ENCODE measurements around the gene PGGHG.
A peak's percentile ranks its signal among the peaks of the same experiment; 100 is the strongest.
"Not testable (repeated sequence)": the region's sequence is repeated elsewhere in the genome, so short reads cannot be mapped to it uniquely, and the experiment has no call there.

The PGGHG gene

GRCh38 chr11:313787-314553, 25.0 kb downstream of the PGGHG start, which contains the start of gene IFITM1:
IFITM1 (plus strand) TSS chr11:314040; CDS start chr11:314171, 131 bp downstream.
- H3K4me3 ChIP-seq (ENCODE audit: low read depth, low read length) = no peak within 1 kb of the TSS
- no peak for DNase-seq (ENCODE audit: low read depth)

GRCh38 chr11:314554-314875, 25.6 kb downstream of the PGGHG start:
- not testable (repeated sequence) for H3K4me3 ChIP-seq (ENCODE audit: low read depth, low read length)

More at GRCh38 chr11:313787-314553, 25.0 kb downstream of the PGGHG start, which contains the start of gene IFITM1:
- TF ChIP-seq CTCF (IDR thresholded peaks at IDR 0.05; ENCODE audit: control insufficient read depth, extremely low read depth, insufficient read depth) = no peak

GRCh38 chr11:315051-315481, 26.1 kb downstream of the PGGHG start:
- no peak overlapping the region for H3K4me3 ChIP-seq (ENCODE audit: low read depth, low read length)
- DNase-seq (ENCODE audit: low read depth) = no peak
- no peak for TF ChIP-seq CTCF (IDR thresholded peaks at IDR 0.05; ENCODE audit: control insufficient read depth, extremely low read depth, insufficient read depth)

More at GRCh38 chr11:314554-314875, 25.6 kb downstream of the PGGHG start:
- not testable (repeated sequence) for DNase-seq (ENCODE audit: low read depth)

- H3K4me3 ChIP-seq (ENCODE audit: low read depth, low read length) = no peak overlapping the region
- no peak for DNase-seq (ENCODE audit: low read depth)
- TF ChIP-seq CTCF (IDR thresholded peaks at IDR 0.05; ENCODE audit: control insufficient read depth, extremely low read depth, insufficient read depth) = no peak
Observed at GRCh38 chr11:315516-315994, 26.6 kb downstream of the PGGHG start.

DNA sequence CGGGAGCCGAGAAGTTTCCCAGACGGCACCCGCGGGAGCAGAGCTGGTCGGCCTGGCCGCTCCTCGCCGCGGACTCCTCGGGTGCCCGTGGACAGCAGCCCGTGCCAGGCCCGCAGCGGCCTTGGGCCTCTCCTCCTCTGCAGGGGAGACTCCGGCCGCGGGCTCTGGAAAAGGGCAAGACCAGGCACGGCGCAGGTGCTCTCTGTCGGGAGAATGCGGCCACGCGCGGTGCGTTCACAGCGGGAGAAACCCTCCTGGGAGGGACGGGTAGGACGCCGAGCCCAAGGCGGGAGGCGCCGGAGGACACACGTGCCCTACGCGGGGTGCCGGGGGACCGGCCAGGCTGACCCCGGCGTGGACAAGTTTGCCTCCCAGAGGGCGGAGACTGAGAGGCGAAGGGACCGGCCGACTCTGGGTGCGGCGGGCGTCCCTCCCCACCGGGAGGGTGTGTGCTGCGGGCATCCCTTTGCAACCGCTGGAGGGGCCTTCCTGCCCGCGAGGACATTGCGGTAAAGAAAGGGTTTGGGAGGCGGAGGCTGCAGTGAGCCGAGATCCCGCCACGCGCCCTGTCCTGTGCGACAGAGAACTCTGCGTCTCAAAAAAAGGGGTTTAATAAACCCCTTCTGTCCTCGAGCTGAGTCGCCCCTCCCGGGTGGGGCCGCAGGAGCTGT, 27.2 kb downstream of the PGGHG start:
- no peak overlapping the region for H3K4me3 ChIP-seq (ENCODE audit: low read depth, low read length)
- no peak for DNase-seq (ENCODE audit: low read depth)
- TF ChIP-seq CTCF (IDR thresholded peaks at IDR 0.05; ENCODE audit: control insufficient read depth, extremely low read depth, insufficient read depth) = no peak

- H3K4me3 ChIP-seq (ENCODE audit: low read depth, low read length) = no peak overlapping the region
- no peak for TF ChIP-seq CTCF (IDR thresholded peaks at IDR 0.05; ENCODE audit: control insufficient read depth, extremely low read depth, insufficient read depth)
- DNase-seq (ENCODE audit: low read depth) = no peak
Observed at GRCh38 chr11:316891-317301, 28.0 kb downstream of the PGGHG start.

GRCh38 chr11:317668-318404, 28.9 kb downstream of the PGGHG start:
- DNase-seq (ENCODE audit: low read depth); H3K4me3 ChIP-seq (ENCODE audit: low read depth, low read length): not testable (repeated sequence)

- DNase-seq (ENCODE audit: low read depth) = not testable (repeated sequence)
- H3K4me3 ChIP-seq (ENCODE audit: low read depth, low read length) = peak overlapping the region; percentile 38
Observed at GRCh38 chr11:318405-319120, 29.6 kb downstream of the PGGHG start.

DNA sequence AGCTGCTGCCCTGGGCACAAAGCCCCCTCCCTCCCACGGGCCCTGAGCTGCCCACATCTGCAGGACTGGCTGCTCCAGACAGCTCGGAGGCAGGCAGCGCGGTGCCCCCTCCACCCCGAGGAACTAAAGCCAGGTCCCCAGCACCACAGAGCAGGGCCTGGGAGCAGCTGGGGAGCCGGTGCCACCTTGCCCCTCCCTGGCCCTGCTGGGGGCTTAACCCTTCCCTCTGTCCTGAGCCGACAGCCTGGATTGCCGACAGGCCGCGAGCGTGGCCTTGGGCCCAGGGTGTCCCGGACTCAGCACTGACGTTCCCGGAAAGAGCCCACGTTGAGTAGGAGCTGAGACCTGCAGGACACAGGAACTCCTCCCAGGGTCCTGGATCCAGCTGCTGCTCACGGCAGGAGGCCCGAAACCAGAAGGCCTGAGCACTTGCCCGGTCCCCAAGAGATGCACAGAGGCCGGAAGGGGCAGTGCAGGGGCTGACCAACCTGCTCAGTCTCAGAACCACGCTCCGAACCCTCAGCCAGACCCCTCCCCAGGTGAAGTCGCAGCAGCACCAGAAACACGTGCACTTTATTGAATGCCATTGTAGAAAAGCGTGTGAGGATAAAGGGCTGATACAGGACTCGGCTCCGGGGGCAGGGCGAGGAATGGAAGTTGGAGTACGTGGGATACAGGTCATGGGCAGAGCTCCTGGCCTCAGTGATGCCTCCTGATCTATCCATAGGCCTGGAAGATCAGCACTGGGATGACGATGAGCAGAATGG, 30.4 kb downstream of the PGGHG start:
- peak overlapping the region; percentile 58 for H3K4me3 ChIP-seq (ENCODE audit: low read depth, low read length)

DNA sequence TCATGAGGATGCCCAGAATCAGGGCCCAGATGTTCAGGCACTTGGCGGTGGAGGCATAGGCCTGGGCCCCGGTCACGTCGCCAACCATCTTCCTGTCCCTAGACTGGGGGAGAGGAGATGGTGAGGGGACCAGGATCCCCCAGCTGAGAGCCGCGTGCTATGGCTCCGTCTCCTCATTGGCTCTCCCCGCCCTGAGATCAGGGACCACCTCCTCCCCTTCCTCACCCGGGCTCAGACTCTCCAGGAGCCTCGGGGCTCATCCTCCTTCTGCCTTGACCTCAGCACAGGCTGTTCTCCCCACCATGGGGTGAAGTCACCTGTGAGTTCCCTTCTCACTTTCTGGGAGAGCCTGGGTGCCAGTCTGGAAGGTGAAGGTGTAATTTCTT, 31.0 kb downstream of the PGGHG start:
- not testable (repeated sequence) for DNase-seq (ENCODE audit: low read depth)
- H3K4me3 ChIP-seq (ENCODE audit: low read depth, low read length) = peak overlapping the region; percentile 58

More for the DNA sequence above, 30.4 kb downstream of the PGGHG start:
- not testable (repeated sequence) for DNase-seq (ENCODE audit: low read depth)

Measured in LNCaP clone FGC (cell line).